Sigmoid colon (tissue), 7 donors: ENCODE results near the gene SLC10A3. TPM values are rescaled to one million over a fixed set of nuclear protein-coding genes. Genes with fewer than 3 reads are reported as not detected.
A peak's percentile ranks its signal among the peaks of the same experiment; 100 is the strongest.

Source experiments
- DNase-seq: peaks from one replicate; pipeline ENCODE4 v3.0.0-alpha.2; 2019
- H3K27ac ChIP-seq, 4 donors: fragments of 200-600 bp; sonication (generic); one replicate each; pipeline ENCODE4 v1.5.1; 2016 to 2019; ENCODE audit warnings: mild to moderate bottlenecking in 1 of 4
- H3K27me3 ChIP-seq, 3 donors: fragments of 200-600 bp; sonication (generic); one replicate each; pipeline ENCODE4 v1.5.1; 2019; ENCODE audit warnings: mild to moderate bottlenecking in 1 of 3
- H3K36me3 ChIP-seq, 4 donors: fragments of 200-600 bp; sonication (generic); one replicate each; pipeline ENCODE4 v1.5.1; 2016 to 2019
- H3K4me1 ChIP-seq, 4 donors: fragments of 200-600 bp; sonication (generic); one replicate each; pipeline ENCODE4 v1.5.1; 2017 to 2019
- H3K4me3 ChIP-seq, 4 donors: fragments of 200-600 bp; sonication (generic); one replicate each; pipeline ENCODE4 v1.5.1; 2017 to 2019; ENCODE audit warnings: mild to moderate bottlenecking in 2 of 4, moderate library complexity in 1 of 4
- H3K9me3 ChIP-seq, 4 donors: fragments of 200-600 bp in 3 of 4; sonication (generic) in 3 of 4; one replicate each; pipeline versions ENCODE4 v1.5.1 to v1.6.1; 2013 to 2019
- CTCF ChIP-seq, 4 experiments: fragments of 450-650 bp in 3 of 4; fragments of 200-600 bp in 1 of 4; IDR thresholded peaks; one replicate each; pipeline ENCODE4 v1.5.1; 2016 to 2019; ENCODE audit warnings: antibody characterized with exemption in 4 of 4, mild to moderate bottlenecking in 3 of 4, moderate library complexity in 2 of 4
- EP300 ChIP-seq, 4 donors: sonication (generic); formaldehyde crosslinking; IDR thresholded peaks; one replicate each; pipeline ENCODE4 v1.6.1; 2017; ENCODE audit warnings: antibody characterized with exemption in 4 of 4
- POLR2A ChIP-seq, 2 donors: fragments of 450-650 bp; IDR thresholded peaks; one replicate each; pipeline ENCODE4 v1.6.1; 2016; ENCODE audit warnings: antibody characterized with exemption in 2 of 2, mild to moderate bottlenecking in 2 of 2, moderate library complexity in 2 of 2
- POLR2AphosphoS5 ChIP-seq, 4 donors: sonication (generic); formaldehyde crosslinking; IDR thresholded peaks; one replicate each; pipeline ENCODE4 v1.6.1; 2017; ENCODE audit warnings: antibody characterized with exemption in 4 of 4
- WGBS, 2 donors: extraction: QIAGEN DNeasy Blood & Tissue Kit; methylation state at CpG; one replicate each; pipeline ENCODE4 v1.1.7; 2013; 5-methylcytosine and 5-hydroxymethylcytosine counted together
- intact Hi-C: fragments of 100-400 bp; cut with DNase I; formaldehyde crosslinking; loops from one replicate; pipeline ENCODE4 v1.15.1; 2023
- polyA plus RNA-seq, 3 donors: library from polyadenylated mRNA; stranded (reverse); fragments of 200-250 nt; gene quantifications; one replicate each; pipeline ENCODE4 v1.2.3, GENCODE V29; 2013
- total RNA-seq, 4 donors: library from RNA; depleted of rRNA; stranded (reverse); fragments of >200 nt; gene quantifications; one replicate each; pipeline ENCODE4 v1.1.0, GENCODE V29; 2016
- donor health status: healthy with polysubstance abuse.
- donor health status: Bipolar disorder and iron deficiency.
- donor health status: healthy.

Gene SLC10A3
- total and polyA plus RNA-seq, 7 donors, result 12.9 to 28.8 (median 18.6) TPM

DNA sequence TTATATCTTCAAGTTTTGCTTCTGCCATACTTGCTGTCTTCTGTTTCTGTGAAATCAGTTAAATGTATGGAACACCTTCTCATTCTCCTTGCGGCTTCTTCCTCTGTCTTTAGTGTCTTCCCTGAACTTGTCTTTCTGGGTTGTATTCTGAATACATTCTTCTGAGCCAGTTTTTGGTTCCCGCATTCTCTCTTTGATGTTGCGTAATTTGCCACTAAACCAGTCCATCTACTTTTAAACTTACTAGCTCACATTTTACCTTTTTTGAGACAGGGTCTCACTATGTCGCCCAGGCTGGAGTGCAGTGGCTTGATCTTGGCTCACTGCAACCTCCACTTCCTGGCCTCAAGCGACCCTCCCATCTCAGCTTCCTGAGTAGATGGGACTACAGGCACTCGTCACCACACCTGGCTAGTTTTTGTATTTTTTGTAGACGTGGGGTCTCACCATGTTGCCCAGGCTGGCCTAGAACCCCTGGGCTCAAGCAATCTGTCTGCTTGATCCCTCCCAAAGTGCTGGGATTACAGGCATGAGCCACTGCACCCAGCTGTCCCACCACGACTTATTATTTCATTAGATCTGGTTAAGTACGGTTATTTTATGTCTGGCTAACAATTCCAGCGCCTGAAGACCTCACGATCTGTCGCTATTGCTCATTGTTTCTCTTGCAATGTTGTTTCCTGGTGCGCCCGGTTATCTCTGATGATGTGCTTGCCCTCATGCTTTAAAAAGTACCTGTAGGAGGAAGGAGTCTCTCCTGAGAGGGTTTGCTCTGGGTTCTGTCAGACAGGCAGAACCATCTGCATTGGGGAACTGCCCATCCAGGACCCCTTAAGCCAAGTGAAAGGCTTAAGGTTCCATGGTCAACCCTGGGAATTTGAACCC lies 35.4 kb upstream of the SLC10A3 start:
- WGBS, 2 donors, result 82 to 88% methylated on average over 14 of the region's 14 CpGs
- DNase-seq, result no peak
- Histone ChIP-seq H3K9me3 (no peaks in the 10 kb centered on the region), H3K27ac (peak overlapping the region in 1 of 4 donors; percentile 70), H3K36me3 (no peaks in the 10 kb centered on the region), H3K4me3 (no peak overlapping the region), H3K4me1 (peaks cover 0 to 10% (median 4%) of the 10 kb centered on the region in 4 donors), H3K27me3 (peaks cover 0 to 4% (median 0%) of the 10 kb centered on the region in 3 donors)
- intact Hi-C loops, result no loop called here
- no peak for TF ChIP-seq POLR2AphosphoS5 (IDR thresholded peaks at IDR 0.05)
- no peak for TF ChIP-seq CTCF (IDR thresholded peaks at IDR 0.05)
- no peak for TF ChIP-seq POLR2A (IDR thresholded peaks at IDR 0.05)
- TF ChIP-seq EP300 (IDR thresholded peaks at IDR 0.05), result no peak

GRCh38 chrX:154519389-154519788 lies 29.0 kb upstream of the SLC10A3 start:
- intact Hi-C loops, result loop anchor here (5.0 kb wide), 1 partner anchor 42 kb away; the partner anchor contains the start of gene LAGE3
- Histone ChIP-seq H3K36me3 (no peaks in the 10 kb centered on the region), H3K4me1 (peaks cover 0 to 24% (median 17%) of the 10 kb centered on the region in 4 donors), H3K9me3 (no peaks in the 10 kb centered on the region), H3K27ac (no peak overlapping the region), H3K4me3 (no peak overlapping the region), H3K27me3 (no peaks in the 10 kb centered on the region)
- TF ChIP-seq CTCF (IDR thresholded peaks at IDR 0.05) (no peak), EP300 (IDR thresholded peaks at IDR 0.05) (no peak), POLR2A (IDR thresholded peaks at IDR 0.05) (no peak), POLR2AphosphoS5 (IDR thresholded peaks at IDR 0.05) (no peak)
- DNase-seq, result no peak
- WGBS, 2 donors, result 95 to 98% methylated on average over 8 of the region's 8 CpGs

GRCh38 chrX:154517101-154517781 lies 26.8 kb upstream of the SLC10A3 start:
- H3K4me3 ChIP-seq, result peak overlapping the region in 3 of 4 donors; percentile 31 to 67 (median 65)
- no peaks in the 10 kb centered on the region for H3K9me3 ChIP-seq
- peaks cover 0 to 24% (median 17%) of the 10 kb centered on the region in 4 donors for H3K4me1 ChIP-seq
- intact Hi-C loops, result loop anchor here (5.0 kb wide), 1 partner anchor 40 kb away; the partner anchor contains the start of gene LAGE3
- peak overlapping the region; percentile 88 to 95 (median 91) for H3K27ac ChIP-seq
- H3K27me3 ChIP-seq, result no peaks in the 10 kb centered on the region
- peak; percentile 71 for DNase-seq
- H3K36me3 ChIP-seq, result no peaks in the 10 kb centered on the region
- WGBS, 2 donors, result 16 to 58% methylated on average over 25 of the region's 25 CpGs
- TF ChIP-seq CTCF (IDR thresholded peaks at IDR 0.05), result no peak
- TF ChIP-seq EP300 (IDR thresholded peaks at IDR 0.05), result no peak
- TF ChIP-seq POLR2A (IDR thresholded peaks at IDR 0.05), result no peak
- no peak for TF ChIP-seq POLR2AphosphoS5 (IDR thresholded peaks at IDR 0.05)

DNA sequence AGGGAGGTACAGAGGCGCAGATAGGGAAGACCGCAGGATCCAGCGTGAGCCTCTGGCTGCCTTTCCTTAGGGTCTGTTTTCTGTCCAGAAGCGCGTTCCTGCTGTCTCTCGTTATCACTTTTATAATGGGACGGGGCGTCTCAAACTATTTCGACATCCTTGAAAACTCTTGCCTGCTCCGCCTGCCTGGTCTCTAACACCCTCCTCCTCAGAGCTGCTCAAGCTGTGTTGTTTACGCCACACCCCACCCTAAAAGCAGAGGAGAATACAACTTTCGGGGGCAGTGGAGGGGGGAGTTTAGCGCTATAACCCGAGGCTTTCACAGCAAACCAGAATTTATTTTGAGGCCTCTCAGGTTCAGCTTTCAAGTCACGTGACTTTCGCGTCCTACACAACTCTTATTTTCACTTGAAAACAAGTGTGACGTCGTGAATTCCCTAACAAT lies 26.2 kb upstream of the SLC10A3 start:
- DNase-seq, result peak; percentile 86
- H3K27me3 ChIP-seq, result no peaks in the 10 kb centered on the region
- TF ChIP-seq POLR2A (IDR thresholded peaks at IDR 0.05) (no peak), CTCF (IDR thresholded peaks at IDR 0.05) (no peak), POLR2AphosphoS5 (IDR thresholded peaks at IDR 0.05) (peak in 1 of 4 donors; percentile 8)
- no peaks in the 10 kb centered on the region for H3K36me3 ChIP-seq
- no peaks in the 10 kb centered on the region for H3K9me3 ChIP-seq
- H3K4me1 ChIP-seq, result peaks cover 0 to 24% (median 17%) of the 10 kb centered on the region in 4 donors
- peak overlapping the region; percentile 88 to 95 (median 91) for H3K27ac ChIP-seq
- WGBS, 2 donors, result 3 to 7% methylated on average over 19 of the region's 19 CpGs
- H3K4me3 ChIP-seq, result peak overlapping the region in 3 of 4 donors; percentile 31 to 67 (median 65)
- intact Hi-C loops, result loop anchor here (1.0 to 5.0 kb wide), 2 partner anchors 26 to 39 kb away; partner anchors contain the start of genes LAGE3 and SLC10A3
